ENCODE results near the gene SLC5A5.
"Not testable (repeated sequence)": the region's sequence is repeated elsewhere in the genome, so short reads cannot be mapped to it uniquely, and the experiment has no call there.

The SLC5A5 gene

DNA sequence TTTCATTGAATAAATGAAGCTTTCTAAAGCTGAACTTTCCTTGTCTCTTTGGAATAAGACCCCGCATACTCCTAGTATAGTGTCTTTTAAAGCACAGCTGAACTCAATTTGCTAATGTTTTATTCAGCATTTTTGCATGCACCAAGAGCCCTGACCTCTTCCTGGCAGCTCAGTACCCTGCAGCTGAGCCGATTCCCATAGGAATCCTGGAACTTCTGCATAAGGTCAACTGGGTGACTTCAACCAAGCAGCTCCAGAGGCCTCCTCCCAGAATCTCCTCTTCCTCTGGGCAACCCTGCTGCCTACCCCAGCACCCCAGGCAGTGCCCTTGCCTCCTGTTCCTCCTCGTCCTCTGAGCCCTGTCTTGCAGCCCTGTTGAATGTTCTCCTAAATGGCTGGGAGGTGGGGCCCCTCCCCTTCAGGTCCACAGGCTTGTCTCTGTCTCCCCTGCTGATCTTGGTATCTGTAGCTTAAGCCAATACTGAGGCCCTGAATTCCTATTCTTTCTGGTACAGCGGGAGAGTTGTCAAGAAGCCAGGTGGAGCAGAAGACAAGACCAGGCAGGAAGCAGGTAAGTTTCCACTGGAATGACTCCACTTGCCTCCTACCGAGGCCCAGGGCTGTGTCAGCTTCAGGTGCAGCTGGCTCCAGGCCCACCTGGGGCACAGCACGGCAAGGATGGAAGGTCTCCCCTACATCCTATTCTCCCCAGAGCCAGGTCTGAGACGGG, 37.4 kb downstream of the SLC5A5 start:
- no peak for DNase-seq
- in situ Hi-C loops (cut with MboI; ENCODE audit: low pct_unique_long_range_greater_than_20kb, low sequenced_read_pairs) = no loop called here

DNA sequence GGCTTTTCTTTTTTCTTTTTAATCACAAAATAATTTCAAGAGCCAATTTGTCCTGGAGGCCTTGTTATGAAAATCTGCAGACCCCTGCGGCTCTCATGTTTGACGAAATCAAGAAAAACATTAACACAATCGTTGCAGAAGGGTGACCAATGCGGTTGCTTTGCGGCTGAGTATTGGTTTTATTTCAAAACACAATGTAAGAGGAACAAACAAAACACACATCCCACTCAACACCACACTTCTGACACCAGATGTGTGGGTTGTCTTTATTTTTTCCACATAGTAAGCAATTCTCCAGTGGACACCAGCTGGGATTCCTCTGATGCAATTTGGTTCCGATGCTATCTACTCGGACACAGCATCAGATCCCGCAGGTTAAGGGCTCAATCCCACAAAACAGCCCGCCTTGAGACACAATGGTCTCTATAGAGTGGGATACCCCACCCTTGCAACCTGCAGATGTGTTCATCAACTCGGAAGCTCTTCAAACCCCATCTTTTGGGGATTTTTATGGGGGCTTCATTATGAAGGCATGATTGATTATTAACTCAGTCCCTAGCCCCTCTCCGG, 39.1 kb downstream of the SLC5A5 start:
- DNase-seq = no peak
- in situ Hi-C loops (cut with MboI; ENCODE audit: low pct_unique_long_range_greater_than_20kb, low sequenced_read_pairs) = no loop called here

DNA sequence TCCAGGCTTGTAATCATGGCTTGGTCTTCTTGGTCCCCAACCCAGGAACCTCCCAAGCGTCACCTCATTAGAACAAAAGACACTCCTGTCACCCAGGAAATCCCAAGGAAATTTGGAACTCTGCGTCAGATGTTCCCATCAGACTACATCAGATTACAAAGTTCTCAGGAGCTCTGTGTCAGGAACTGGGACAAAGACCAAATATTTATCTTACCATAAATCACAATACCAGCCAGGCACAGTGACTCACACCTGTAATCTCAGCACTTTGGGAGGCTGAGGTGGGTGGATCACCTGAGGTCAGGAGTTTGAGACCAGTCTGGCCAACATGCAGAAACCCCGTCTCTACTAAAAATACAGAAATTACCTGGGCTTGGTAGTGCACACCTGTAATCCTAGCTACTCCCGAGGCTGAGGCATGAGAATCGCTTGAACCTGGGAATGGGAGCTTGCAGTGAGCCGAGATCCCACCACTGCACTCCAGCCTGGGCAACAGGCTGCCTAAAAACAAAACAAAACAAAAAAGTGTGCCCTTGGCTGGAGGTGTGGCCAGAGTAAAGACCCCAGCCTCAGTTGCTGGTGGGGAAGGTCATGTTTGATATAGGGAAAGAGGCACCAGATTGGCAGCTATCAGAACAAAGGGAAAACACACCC, 44.3 kb downstream of the SLC5A5 start:
- in situ Hi-C loops (cut with MboI; ENCODE audit: low pct_unique_long_range_greater_than_20kb, low sequenced_read_pairs) = no loop called here
- DNase-seq = no peak

DNA sequence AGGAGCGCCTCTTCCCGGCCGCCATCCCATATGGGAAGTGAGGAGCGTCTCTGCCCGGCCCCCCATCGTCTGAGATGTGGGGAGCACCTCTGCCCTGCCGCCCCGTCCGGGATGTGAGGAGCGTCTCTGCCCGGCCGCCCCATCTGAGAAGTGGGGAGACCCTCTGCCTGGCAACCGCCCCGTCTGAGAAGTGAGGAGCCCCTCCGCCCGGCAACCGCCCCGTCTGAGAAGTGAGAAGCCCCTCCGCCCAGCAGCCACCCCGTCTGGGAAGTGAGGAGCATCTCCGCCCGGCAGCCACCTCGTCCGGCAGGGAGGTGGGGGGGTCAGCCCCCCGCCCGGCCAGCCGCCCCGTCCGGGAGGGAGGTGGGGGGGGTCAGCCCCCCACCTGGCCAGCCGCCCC, 46.4 kb downstream of the SLC5A5 start:
- DNase-seq; in situ Hi-C loops (cut with MboI; ENCODE audit: low pct_unique_long_range_greater_than_20kb, low sequenced_read_pairs): not testable (repeated sequence)

DNA sequence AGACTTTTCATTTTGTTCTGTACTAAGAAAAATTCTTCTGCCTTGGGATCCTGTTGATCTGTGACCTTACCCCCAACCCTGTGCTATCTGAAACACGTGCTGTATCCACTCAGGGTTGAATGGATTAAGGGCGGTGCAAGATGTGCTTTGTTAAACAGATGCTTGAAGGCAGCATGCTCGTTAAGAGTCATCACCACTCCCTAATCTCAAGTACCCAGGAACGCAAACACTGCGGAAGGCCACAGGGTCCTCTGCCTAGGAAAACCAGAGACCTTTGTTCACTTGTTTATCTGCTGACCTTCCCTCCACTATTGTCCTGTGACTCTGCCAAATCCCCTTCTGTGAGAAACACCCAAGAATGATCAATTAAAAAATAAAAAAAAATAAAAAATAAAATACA, 47.4 kb downstream of the SLC5A5 start:
- DNase-seq; in situ Hi-C loops (cut with MboI; ENCODE audit: low pct_unique_long_range_greater_than_20kb, low sequenced_read_pairs): not testable (repeated sequence)

DNA sequence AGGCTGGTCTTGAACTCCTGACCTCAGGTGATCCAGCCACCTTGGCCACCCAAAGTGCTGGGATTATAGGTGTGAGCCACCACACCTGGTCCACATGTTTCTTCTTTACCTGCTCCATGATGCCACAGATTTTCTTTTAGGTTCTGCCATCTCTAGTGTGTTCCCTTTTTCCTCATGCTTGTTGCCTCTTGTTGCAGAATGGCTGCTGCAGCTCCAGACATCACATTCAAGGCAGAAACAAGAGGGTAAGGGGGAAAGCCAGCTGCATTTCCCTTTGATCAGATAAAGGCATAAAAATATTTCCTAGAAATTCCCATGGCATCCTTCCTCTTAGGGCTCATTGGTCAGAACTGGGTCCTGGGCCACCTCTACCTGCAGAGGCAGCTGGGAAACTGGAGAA, 48.8 kb downstream of the SLC5A5 start:
- in situ Hi-C loops (cut with MboI; ENCODE audit: low pct_unique_long_range_greater_than_20kb, low sequenced_read_pairs) = no loop called here
- DNase-seq = no peak

DNA sequence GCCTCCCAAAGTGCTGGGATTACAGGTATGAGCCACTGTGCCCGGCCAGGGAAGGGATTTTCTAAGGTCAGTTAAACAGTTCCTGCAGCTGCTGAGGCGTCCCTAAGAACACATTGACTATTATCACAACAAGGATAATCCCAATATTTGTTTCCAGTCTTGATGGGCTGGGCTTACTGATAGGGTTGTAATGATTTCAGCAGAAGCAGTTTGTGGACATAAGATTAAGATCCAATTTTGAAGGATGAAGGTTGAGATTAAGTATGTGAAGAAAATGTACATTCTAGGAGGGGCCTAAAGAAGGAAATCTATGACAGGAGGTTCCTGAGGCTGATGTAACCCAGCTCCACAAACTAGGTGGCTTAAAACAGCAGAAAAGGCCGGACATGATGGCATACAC, 50.4 kb downstream of the SLC5A5 start:
- DNase-seq = no peak
- in situ Hi-C loops (cut with MboI; ENCODE audit: low pct_unique_long_range_greater_than_20kb, low sequenced_read_pairs) = no loop called here

DNA sequence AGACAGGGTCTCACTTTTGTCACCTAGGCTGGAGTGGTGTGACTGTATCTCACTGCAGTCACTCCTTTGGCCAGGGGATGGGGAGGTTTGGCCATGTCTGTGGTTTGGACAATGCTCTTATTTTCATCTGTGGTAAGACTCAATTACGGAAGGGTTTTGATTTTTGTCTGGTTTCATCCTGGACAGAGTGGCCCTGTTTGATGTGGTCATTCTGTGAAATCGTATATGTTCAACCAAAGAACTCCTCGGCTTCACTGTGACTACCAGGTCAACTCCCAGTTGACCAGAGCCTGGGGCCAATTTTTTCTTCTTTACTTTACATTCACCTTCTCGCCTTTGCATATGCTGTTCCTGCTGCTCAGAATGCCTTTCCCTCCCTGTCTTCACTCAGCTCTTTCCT, 54.3 kb downstream of the SLC5A5 start:
- DNase-seq = no peak
- in situ Hi-C loops (cut with MboI; ENCODE audit: low pct_unique_long_range_greater_than_20kb, low sequenced_read_pairs) = no loop called here

DNA sequence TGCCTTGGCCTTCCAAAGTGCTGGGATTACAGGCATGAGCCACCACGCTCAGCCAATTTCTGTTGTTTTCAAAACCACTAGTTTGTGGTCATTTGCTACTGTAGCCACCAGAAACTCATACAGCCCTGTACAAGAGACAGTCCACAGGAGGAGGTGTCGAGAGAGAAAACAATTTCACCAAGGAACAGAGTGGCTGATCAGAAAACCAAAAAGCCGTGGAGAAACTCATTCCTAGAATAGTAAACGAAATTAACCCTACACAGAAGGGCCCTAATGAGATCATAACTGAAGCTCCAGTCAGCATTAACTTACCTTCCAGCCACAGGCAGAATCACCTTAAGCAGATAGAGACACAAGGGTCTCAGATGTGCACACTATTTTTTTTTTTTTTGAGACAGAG, 57.3 kb downstream of the SLC5A5 start:
- DNase-seq = no peak
- in situ Hi-C loops (cut with MboI; ENCODE audit: low pct_unique_long_range_greater_than_20kb, low sequenced_read_pairs) = no loop called here

DNA sequence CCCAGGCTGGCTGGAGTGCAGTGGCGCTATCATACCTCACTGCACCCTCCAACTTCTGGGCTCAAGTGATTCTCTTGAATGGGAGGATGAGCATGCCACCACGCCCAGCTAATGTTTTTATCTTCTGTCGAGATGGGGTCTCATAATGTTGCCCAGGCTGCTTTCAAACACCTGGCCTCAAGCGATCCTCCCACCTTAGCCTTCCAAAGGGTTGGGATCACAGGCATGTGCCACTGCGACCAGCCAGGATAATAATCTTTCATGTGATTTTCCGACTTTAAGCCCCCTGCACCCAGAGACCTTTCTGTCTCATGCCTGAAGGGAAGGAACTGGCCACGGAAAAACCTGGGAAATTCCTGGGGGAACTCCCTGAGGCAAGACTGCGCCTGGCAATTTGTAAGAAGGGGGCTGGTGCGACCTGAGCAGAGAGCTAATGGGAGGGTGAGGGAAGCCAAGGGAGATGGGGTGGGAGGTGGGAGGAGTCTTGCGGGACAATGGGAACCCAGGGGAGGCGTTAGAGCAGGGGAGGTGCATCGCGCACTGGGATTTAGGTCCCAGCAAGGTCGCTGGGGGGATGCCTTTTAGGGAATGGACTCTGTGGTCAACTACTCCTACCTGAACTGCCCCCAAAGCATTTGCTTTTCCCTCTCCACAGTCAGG, 59.9 kb downstream of the SLC5A5 start:
- in situ Hi-C loops (cut with MboI; ENCODE audit: low pct_unique_long_range_greater_than_20kb, low sequenced_read_pairs) = no loop called here
- DNase-seq = no peak

DNA sequence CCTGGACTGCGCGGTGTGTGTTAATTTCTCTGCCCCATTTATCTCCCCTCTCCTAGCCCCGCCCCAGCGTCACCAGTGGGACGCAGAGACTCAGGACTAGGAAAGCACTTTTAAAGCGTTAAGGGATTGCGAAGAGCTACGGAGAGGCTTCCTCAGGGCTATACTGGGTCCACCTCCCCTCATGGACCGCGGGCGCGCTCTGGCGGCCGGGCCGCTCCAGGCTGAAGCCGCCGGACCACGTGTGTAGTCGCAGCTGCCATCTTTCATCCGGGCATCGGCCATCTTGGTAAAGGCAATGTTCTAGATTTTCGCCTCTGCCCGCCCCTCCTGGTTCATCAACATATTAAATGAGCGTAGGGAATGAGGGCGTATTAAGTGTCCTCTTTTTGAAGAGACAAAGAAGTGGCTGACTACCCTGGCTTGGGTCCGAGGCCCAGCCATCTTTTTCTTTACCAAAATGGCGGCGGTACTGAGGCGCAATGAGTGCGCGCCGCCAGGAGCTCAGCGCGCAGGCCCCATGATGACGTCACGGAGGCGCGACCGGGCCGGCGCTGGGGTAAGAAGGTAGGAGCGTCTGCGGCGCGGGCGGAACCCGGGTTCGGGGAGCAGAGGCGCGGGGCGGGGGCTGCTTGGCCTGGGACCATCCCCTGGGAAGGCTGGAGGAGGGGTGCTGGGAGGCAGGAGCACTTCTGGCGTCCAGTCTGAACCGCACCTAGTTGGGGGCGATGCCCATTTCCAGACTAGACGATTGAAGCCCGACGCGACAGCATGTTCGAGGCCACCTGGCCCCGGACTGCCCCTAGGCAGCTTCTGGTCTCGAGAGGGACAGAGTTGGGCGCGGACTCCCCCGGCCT, 61.0 kb downstream of the SLC5A5 start, which contains the start of gene CCDC124:
Gene CCDC124, plus strand, starts transcription at position 531 of the 854 bp plus-strand sequence. CDS start 3,406 bp downstream, outside the sequence.
- in situ Hi-C loops (cut with MboI; ENCODE audit: low pct_unique_long_range_greater_than_20kb, low sequenced_read_pairs) = no loop called here
- DNase-seq = peak; percentile 98

DNA sequence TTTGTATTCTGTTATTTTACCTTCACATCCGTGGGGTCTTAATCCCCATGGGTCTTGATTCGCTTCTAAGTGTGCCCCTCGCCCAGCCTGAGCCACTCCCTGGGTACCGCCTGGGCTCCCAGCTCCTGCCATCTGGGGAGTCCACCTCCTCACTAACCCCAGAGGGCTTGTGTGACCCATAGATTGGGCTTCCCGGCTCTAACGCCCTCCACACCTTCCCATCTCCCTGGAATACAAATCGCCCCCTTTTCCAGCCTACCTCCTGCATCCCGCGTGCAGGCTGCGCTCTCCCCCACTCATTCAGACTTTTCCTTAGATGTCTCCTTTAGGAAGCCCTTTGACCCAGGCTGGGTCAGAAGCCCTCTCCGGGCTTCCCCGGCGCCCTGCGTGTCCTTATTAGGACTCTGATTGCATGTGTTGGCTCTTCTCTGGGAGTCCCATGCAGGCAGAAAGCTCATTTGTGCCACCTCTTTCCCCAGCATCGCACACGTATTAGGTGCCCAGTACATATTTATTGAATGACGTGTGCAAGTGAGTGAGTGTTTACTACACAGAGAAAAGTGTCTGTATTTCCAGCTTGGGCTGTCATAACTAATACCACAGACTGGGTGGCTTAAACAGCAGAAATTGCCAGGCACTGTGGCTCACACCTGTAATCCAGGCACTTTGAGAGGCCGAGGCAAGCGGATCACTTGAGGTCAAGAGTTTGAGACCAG, 61.8 kb downstream of the SLC5A5 start:
- no peak for DNase-seq
- in situ Hi-C loops (cut with MboI; ENCODE audit: low pct_unique_long_range_greater_than_20kb, low sequenced_read_pairs) = no loop called here

DNA sequence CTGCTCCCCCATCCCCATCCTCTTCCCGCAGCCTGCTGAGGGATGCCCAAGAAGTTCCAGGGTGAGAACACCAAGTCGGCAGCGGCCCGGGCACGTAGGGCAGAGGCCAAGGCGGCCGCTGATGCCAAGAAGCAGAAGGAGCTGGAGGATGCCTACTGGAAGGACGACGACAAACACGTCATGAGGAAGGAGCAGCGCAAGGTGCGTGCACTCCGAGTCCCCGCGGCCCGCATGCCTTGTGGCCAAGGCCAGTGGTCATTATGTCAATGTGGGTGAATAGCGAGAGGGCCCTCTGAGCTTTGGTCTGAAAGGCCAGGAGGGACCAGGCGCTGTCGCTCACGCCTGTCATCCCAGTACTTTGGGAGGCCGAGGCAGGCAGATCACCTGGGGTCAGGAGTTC, 64.6 kb downstream of the SLC5A5 start:
- in situ Hi-C loops (cut with MboI; ENCODE audit: low pct_unique_long_range_greater_than_20kb, low sequenced_read_pairs) = no loop called here
- DNase-seq = no peak

DNA sequence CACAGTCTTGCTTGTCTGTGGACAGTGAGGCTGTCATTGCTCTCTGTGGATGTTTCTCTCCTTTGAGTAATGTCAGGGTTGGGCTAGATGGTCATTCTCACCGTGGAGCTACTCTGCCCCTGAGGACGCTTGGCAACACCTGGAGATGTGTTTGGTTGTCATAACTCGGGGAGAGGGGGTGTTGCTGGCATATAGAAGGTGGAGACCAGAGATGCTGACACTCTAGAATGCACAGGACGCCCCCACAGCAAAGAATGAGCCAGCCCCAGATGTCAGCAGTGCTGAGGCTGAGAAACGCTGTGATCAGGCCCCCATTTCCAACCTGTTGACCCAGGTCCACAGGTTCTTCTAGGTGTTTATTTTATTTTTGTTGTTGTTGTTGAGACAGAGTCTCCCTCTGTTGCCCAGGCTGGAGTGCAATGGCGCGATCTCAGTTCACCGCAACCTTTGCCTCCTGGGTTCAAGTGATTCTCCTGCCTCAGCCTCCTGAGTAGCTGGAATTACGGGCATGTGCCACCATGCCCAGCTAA, 65.7 kb downstream of the SLC5A5 start:
- in situ Hi-C loops (cut with MboI; ENCODE audit: low pct_unique_long_range_greater_than_20kb, low sequenced_read_pairs) = no loop called here
- DNase-seq = no peak

DNA sequence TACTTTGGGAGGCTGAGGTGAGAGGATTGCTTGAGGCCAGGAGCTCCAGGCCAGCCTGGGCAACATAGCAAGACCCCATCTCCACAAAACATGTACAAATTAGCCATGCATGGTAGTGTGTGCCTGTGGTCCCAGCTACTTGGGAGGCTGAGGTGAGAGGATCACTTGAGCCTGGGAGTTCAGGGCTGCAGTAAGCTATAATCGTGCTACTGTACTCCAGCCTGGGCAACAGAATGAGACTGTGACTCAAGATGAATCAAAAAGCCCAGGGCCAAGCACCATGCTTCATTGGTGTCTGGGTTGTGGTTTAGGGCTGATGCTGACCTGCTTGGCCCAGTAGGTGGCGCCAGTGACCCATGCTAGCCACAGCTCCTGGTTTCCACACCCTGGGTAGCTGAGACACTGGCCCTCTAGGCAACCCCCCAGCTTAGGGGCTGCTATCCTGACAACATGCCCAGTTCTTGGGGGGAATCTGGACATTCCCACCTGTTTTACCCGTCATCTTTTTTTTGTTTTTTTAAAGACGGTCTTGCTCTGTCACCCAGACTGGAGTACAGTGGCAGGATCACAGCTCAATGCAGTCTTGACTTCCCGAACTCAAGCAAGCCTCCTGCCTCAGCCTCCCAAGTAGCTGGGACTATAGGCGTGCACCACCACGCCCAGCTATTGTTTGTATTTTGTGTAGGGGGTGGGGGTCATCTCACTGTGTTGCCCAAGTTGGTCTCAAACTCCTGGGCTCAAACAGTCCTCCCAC, 66.5 kb downstream of the SLC5A5 start:
- peak; percentile 88 for DNase-seq
- in situ Hi-C loops (cut with MboI; ENCODE audit: low pct_unique_long_range_greater_than_20kb, low sequenced_read_pairs) = no loop called here

DNA sequence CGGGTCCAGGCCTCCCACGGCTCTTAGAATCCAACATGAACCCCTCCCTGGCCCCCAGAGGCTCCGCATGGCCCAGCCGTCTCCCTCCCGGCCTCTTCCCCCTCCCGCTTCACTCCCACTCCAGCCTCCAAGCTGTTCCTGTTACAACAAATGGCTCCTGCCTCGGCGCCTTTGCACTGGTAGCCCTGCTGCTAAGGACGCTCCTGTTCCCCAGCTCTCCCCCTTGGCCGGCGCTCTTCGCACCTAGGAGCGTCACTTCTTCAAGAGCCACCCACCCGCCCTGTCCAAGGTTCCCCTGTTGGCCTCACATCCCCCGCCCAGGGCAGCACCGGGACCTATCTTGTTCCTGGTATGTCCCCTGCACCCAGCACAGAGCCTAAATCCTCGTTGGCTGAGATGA, 70.4 kb downstream of the SLC5A5 start:
- no peak for DNase-seq
- in situ Hi-C loops (cut with MboI; ENCODE audit: low pct_unique_long_range_greater_than_20kb, low sequenced_read_pairs) = loop anchor here (10.0 kb wide), 1 partner anchor 53 kb away; no protein-coding TSS in a partner anchor

DNA sequence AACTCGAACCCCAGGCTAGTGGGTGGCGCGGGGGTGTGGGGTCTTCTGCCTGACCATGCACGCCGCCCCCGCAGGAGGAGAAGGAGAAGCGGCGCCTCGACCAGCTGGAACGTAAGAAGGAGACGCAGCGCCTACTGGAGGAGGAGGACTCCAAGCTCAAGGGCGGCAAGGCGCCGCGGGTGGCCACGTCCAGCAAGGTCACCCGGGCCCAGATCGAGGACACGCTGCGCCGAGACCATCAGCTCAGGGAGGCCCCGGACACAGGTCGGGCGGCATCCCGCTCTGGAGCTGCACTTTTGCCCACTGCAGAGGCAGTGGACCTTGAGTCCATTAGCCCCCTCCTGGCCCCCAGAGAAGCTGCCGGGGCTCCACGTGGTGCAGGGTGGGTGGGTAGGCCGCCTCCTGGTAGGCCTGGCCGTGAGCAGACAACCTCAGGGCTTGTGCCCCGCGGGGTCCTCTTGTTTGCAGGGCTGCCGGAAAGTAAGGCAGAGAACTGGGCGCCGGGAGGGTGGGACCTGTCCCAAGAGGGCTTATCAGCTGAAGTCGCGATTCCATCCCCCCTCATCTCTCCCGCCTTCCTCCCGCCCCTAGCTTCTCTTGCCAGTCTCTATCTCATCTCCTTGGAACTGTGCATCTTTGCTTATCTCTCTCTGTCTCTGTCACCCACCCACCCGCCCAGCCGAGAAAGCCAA, 71.0 kb downstream of the SLC5A5 start:
- no peak for DNase-seq

More for the DNA sequence above, 71.0 kb downstream of the SLC5A5 start:
- in situ Hi-C loops (cut with MboI; ENCODE audit: low pct_unique_long_range_greater_than_20kb, low sequenced_read_pairs) = loop anchor here (10.0 kb wide), 1 partner anchor 52 kb away; no protein-coding TSS in a partner anchor

Measured in KBM-7 (cell line).